Osteoblast (primary cell): ENCODE data around the gene MYL12A. TPM values are rescaled to one million over a fixed set of nuclear protein-coding genes. Genes with fewer than 3 reads are reported as not detected.

Experiments
- DNase-seq: peaks from one replicate; pipeline ENCODE4 v3.0.0; 2011; ENCODE audit warnings: low spot score, mixed read lengths; ENCODE audit not compliant: insufficient read length; ENCODE audit errors: missing footprints
- H2AFZ ChIP-seq: 2 replicates; pipeline ENCODE4 v1.6.0; 2011; ENCODE audit warnings: mild to moderate bottlenecking, low read length
- H3K27ac ChIP-seq: 2 replicates; pipeline ENCODE4 v1.5.1; 2011; ENCODE audit warnings: mild to moderate bottlenecking, low read depth, low read length, moderate library complexity
- H3K27me3 ChIP-seq: 2 replicates; pipeline ENCODE4 v1.6.0; 2012; ENCODE audit warnings: mild to moderate bottlenecking, control low read depth, inconsistent platforms, low read length, moderate library complexity; ENCODE audit not compliant: insufficient read depth
- H3K36me3 ChIP-seq: 2 replicates; pipeline ENCODE4 v1.5.1; 2011; ENCODE audit warnings: mild to moderate bottlenecking, low read length, control low read depth, moderate library complexity; ENCODE audit not compliant: insufficient read depth
- H3K4me1 ChIP-seq: 2 replicates; pipeline ENCODE4 v1.5.1; 2011; ENCODE audit warnings: mild to moderate bottlenecking, low read length, control low read depth, moderate library complexity; ENCODE audit not compliant: insufficient read depth
- H3K4me2 ChIP-seq: 2 replicates; pipeline ENCODE4 v1.6.0; 2011; ENCODE audit warnings: mild to moderate bottlenecking, low read length; ENCODE audit not compliant: insufficient read depth
- H3K4me3 ChIP-seq: fragments of 200-600 bp; sonication (generic); 3 replicates; pipeline ENCODE4 v1.5.1; 2012; ENCODE audit warnings: mild to moderate bottlenecking, low read length, inconsistent platforms; ENCODE audit not compliant: insufficient read depth
- H3K79me2 ChIP-seq: 2 replicates; pipeline ENCODE4 v1.6.0; 2012; ENCODE audit warnings: mild to moderate bottlenecking, low read length, control low read depth, inconsistent platforms; ENCODE audit not compliant: insufficient read depth
- H3K9me3 ChIP-seq: 2 replicates; pipeline ENCODE4 v1.5.1; 2011; ENCODE audit warnings: low read depth, low read length, control low read depth
- H4K20me1 ChIP-seq: 2 replicates; pipeline ENCODE4 v1.6.0; 2012; ENCODE audit warnings: mild to moderate bottlenecking, low read length, control low read depth; ENCODE audit not compliant: insufficient read depth
- total RNA-seq: library from RNA; depleted of rRNA; stranded (reverse); fragments of >200 nt; gene quantifications from 2 replicates; pipeline ENCODE4 v1.2.3, GENCODE V29; 2012
- TF ChIP-seq, protein P1 (sequence below): IDR thresholded peaks from 2 replicates; pipeline ENCODE4 v1.5.1; 2011; ENCODE audit warnings: mild to moderate bottlenecking, low read depth, low read length, moderate library complexity; ENCODE audit errors: extremely low read depth

Gene MYL12A
- total RNA-seq, 1 donor, result 572 TPM

DNA sequence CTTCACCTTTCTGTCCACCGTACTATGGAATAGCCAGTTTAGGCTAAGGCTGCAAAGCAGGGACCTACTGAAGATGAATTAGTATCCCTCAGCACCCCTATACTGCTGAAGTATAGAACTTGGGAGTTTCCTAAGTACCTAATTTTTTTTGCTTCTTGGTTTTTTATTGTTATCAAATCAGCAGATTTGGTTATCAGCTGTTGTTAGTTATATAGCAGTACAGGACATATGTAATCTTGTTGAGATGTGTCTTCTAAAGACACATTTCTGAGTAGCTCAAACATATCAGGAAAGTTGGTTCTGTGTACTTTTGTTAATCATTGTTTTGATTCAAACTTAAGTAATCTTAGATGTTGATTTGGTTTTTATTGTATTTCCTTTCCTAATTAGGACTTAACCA lies 5.2 kb downstream of the MYL12A start:
- H3K4me3 ChIP-seq, result no peak overlapping the region
- DNase-seq, result no peak
- no peak overlapping the region for H2AFZ ChIP-seq
- H3K36me3 ChIP-seq, result peaks cover 65% of the 10 kb centered on the region
- no peaks in the 10 kb centered on the region for H3K9me3 ChIP-seq
- H3K27ac ChIP-seq, result peak overlapping the region; percentile 14
- H3K4me1 ChIP-seq, result peaks cover 59% of the 10 kb centered on the region
- no peaks in the 10 kb centered on the region for H3K27me3 ChIP-seq
- H3K4me2 ChIP-seq, result peak overlapping the region; percentile 97
- peaks cover 78% of the 10 kb centered on the region for H3K79me2 ChIP-seq
- TF ChIP-seq, protein P1, sequence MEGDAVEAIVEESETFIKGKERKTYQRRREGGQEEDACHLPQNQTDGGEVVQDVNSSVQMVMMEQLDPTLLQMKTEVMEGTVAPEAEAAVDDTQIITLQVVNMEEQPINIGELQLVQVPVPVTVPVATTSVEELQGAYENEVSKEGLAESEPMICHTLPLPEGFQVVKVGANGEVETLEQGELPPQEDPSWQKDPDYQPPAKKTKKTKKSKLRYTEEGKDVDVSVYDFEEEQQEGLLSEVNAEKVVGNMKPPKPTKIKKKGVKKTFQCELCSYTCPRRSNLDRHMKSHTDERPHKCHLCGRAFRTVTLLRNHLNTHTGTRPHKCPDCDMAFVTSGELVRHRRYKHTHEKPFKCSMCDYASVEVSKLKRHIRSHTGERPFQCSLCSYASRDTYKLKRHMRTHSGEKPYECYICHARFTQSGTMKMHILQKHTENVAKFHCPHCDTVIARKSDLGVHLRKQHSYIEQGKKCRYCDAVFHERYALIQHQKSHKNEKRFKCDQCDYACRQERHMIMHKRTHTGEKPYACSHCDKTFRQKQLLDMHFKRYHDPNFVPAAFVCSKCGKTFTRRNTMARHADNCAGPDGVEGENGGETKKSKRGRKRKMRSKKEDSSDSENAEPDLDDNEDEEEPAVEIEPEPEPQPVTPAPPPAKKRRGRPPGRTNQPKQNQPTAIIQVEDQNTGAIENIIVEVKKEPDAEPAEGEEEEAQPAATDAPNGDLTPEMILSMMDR, result no peak
- H4K20me1 ChIP-seq, result peaks cover 22% of the 10 kb centered on the region

- Histone ChIP-seq H3K4me1 (peaks cover 52% of the 10 kb centered on the region), H3K4me3 (no peak overlapping the region), H3K4me2 (no peak overlapping the region), H3K79me2 (peaks cover 61% of the 10 kb centered on the region), H3K36me3 (peaks cover 77% of the 10 kb centered on the region), H4K20me1 (peaks cover 18% of the 10 kb centered on the region), H2AFZ (no peak overlapping the region), H3K27me3 (no peaks in the 10 kb centered on the region), H3K9me3 (no peaks in the 10 kb centered on the region), H3K27ac (no peak overlapping the region)
- no peak for DNase-seq
- TF ChIP-seq, protein P1, result no peak
Observed at GRCh38 chr18:3254725-3255124, 7.1 kb downstream of the MYL12A start.

DNA sequence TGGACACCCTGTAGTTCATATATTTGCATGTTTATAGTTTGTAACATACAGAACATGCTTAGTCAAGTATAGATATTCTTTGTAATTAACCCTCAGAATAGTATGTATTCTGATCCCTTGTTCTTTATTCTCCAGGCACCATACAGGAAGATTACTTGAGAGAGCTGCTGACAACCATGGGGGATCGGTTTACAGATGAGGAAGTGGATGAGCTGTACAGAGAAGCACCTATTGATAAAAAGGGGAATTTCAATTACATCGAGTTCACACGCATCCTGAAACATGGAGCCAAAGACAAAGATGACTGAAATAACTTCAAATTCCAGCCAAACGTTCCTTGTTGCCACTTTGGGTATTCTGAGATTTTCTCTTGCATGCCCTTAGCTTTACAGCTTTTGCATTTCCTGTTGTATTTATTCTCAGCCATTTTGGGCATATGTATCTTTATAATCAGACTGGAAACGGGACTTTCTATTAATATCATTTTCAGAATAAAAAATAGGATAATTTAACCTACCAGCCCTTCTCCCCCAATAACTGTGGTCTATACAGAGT lies 8.1 kb downstream of the MYL12A start:
- no peaks in the 10 kb centered on the region for H3K9me3 ChIP-seq
- peak overlapping the region; percentile 58 for H3K27ac ChIP-seq
- H3K4me3 ChIP-seq, result no peak overlapping the region
- no peak overlapping the region for H3K4me2 ChIP-seq
- no peak for DNase-seq
- H4K20me1 ChIP-seq, result peaks cover 13% of the 10 kb centered on the region
- H3K36me3 ChIP-seq, result peaks cover 69% of the 10 kb centered on the region
- H3K4me1 ChIP-seq, result peaks cover 47% of the 10 kb centered on the region
- H3K27me3 ChIP-seq, result no peaks in the 10 kb centered on the region
- no peak overlapping the region for H2AFZ ChIP-seq
- H3K79me2 ChIP-seq, result peaks cover 53% of the 10 kb centered on the region
- TF ChIP-seq, protein P1, result no peak

- TF ChIP-seq, protein P1, result no peak
- no peaks in the 10 kb centered on the region for H3K9me3 ChIP-seq
- H3K36me3 ChIP-seq, result peaks cover 69% of the 10 kb centered on the region
- H3K4me2 ChIP-seq, result peak overlapping the region; percentile 28
- H3K27me3 ChIP-seq, result no peaks in the 10 kb centered on the region
- H4K20me1 ChIP-seq, result peaks cover 13% of the 10 kb centered on the region
- H3K27ac ChIP-seq, result peak overlapping the region; percentile 58
- DNase-seq, result peak; percentile 50
- no peak overlapping the region for H3K4me3 ChIP-seq
- H2AFZ ChIP-seq, result no peak overlapping the region
- H3K79me2 ChIP-seq, result peaks cover 51% of the 10 kb centered on the region
- peaks cover 40% of the 10 kb centered on the region for H3K4me1 ChIP-seq
Observed at GRCh38 chr18:3256693-3257626, 9.4 kb downstream of the MYL12A start.
